SU-DHL-6 (cell line): ENCODE data around the gene AMELX.

Experiments used
- H2AFZ ChIP-seq: fragments of 200-600 bp; sonication (generic); 2 replicates; pipeline ENCODE4 v1.6.1; 2014; ENCODE audit warnings: low read depth, mild to moderate bottlenecking, moderate library complexity, mixed read lengths, antibody characterized with exemption, low read length; ENCODE audit not compliant: severe bottlenecking
- H3F3A ChIP-seq: fragments of 200-600 bp; shearing (Covaris generic); 2 replicates; pipeline ENCODE4 v1.6.0; 2016; ENCODE audit warnings: antibody characterized with exemption, mild to moderate bottlenecking; ENCODE audit not compliant: insufficient read depth
- H3K27ac ChIP-seq: fragments of 200-600 bp; sonication (generic); 2 replicates; pipeline ENCODE4 v1.5.1; 2016; ENCODE audit warnings: low read depth, mild to moderate bottlenecking, low read length, moderate library complexity, mixed read lengths
- H3K27me3 ChIP-seq: fragments of 200-600 bp; sonication (generic), shearing (Covaris generic); 2 replicates; pipeline ENCODE4 v1.6.0; 2014; ENCODE audit warnings: mild to moderate bottlenecking, low read length
- H3K36me3 ChIP-seq: fragments of 200-600 bp; sonication (generic); 2 replicates; pipeline ENCODE4 v1.6.1; 2014; ENCODE audit warnings: mild to moderate bottlenecking, low read length, mixed read lengths
- H3K4me2 ChIP-seq: fragments of 300-600, 200-600 bp; shearing (Covaris generic), sonication (generic); 2 replicates; pipeline ENCODE4 v1.6.0; 2014; ENCODE audit warnings: low read length, low read depth, mild to moderate bottlenecking; ENCODE audit not compliant: poor library complexity, severe bottlenecking
- H3K4me3 ChIP-seq: fragments of 200-600 bp; sonication (generic); 2 replicates; pipeline ENCODE4 v1.5.1; 2014; ENCODE audit warnings: antibody characterized with exemption, low read length, mild to moderate bottlenecking, mixed read lengths; ENCODE audit not compliant: insufficient read depth, poor library complexity, severe bottlenecking
- H3K79me2 ChIP-seq: fragments of 200-600 bp; sonication (generic); 2 replicates; pipeline ENCODE4 v1.6.1; 2014; ENCODE audit warnings: mild to moderate bottlenecking, low read length, moderate library complexity; ENCODE audit not compliant: insufficient read depth
- H3K9ac ChIP-seq: fragments of 200-600 bp; sonication (generic); 2 replicates; pipeline ENCODE4 v1.7.0; 2014; ENCODE audit warnings: mild to moderate bottlenecking, low read length
- H3K9me2 ChIP-seq: fragments of 200-600 bp; sonication (generic); replicated peaks from 2 replicates; pipeline ENCODE4 v1.6.1; 2014; ENCODE audit warnings: low read length; ENCODE audit not compliant: insufficient read depth
- H3K9me3 ChIP-seq: fragments of 200-600 bp; sonication (generic); 2 replicates; pipeline ENCODE4 v1.6.1; 2014; ENCODE audit warnings: low read length, mixed read lengths; ENCODE audit not compliant: insufficient read depth
- H4K20me1 ChIP-seq: fragments of 200-600 bp; sonication (generic); 2 replicates; pipeline ENCODE4 v1.6.1; 2014; ENCODE audit warnings: low read depth, mild to moderate bottlenecking, antibody characterized with exemption, low read length, moderate library complexity, mixed read lengths
- EZH2phosphoT487 ChIP-seq: fragments of 200-600 bp; sonication (generic), shearing (Covaris generic); conservative IDR thresholded peaks from 2 replicates; pipeline ENCODE4 v1.6.1; 2018; ENCODE audit warnings: mild to moderate bottlenecking, antibody characterized with exemption, low read length, moderate library complexity, mixed read lengths
- TF ChIP-seq, protein P1 (sequence below): fragments of 200-600 bp; sonication (generic); IDR thresholded peaks from one replicate; pipeline ENCODE4 v1.5.1; 2017; ENCODE audit warnings: antibody characterized with exemption, mild to moderate bottlenecking, low read length, moderate library complexity; ENCODE audit not compliant: insufficient read depth, poor library complexity, severe bottlenecking

The AMELX gene

DNA sequence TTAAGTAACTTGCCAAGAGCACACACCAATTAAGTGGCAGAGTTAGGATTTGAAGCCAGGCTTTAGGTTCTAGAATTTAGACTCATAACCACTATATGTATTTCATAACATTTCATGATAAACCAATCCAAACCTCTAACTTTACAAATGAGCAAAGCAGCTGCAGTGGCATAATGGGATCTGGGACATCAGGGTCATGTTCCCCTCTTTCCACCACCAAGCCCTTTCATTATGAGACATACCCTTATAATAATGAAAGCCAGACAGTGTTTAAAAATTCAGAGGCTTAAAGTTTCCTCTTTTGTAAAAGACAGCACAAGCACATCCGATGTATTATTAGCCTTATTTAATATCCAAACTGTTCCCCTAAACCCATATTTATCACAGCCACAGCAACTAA, 28.3 kb upstream of the AMELX start:
- no peaks in the 10 kb centered on the region for H3F3A ChIP-seq
- no peak for TF ChIP-seq EZH2phosphoT487
- TF ChIP-seq, protein P1, sequence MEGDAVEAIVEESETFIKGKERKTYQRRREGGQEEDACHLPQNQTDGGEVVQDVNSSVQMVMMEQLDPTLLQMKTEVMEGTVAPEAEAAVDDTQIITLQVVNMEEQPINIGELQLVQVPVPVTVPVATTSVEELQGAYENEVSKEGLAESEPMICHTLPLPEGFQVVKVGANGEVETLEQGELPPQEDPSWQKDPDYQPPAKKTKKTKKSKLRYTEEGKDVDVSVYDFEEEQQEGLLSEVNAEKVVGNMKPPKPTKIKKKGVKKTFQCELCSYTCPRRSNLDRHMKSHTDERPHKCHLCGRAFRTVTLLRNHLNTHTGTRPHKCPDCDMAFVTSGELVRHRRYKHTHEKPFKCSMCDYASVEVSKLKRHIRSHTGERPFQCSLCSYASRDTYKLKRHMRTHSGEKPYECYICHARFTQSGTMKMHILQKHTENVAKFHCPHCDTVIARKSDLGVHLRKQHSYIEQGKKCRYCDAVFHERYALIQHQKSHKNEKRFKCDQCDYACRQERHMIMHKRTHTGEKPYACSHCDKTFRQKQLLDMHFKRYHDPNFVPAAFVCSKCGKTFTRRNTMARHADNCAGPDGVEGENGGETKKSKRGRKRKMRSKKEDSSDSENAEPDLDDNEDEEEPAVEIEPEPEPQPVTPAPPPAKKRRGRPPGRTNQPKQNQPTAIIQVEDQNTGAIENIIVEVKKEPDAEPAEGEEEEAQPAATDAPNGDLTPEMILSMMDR, result no peak
- no peak overlapping the region for H3K4me3 ChIP-seq
- no peak overlapping the region for H3K27ac ChIP-seq
- H3K4me2 ChIP-seq, result no peak overlapping the region
- no peak overlapping the region for H3K9ac ChIP-seq
- no peaks in the 10 kb centered on the region for H3K27me3 ChIP-seq
- no peaks in the 10 kb centered on the region for H3K9me2 ChIP-seq
- H3K36me3 ChIP-seq, result no peaks in the 10 kb centered on the region
- no peaks in the 10 kb centered on the region for H3K9me3 ChIP-seq
- no peak overlapping the region for H2AFZ ChIP-seq
- no peaks in the 10 kb centered on the region for H4K20me1 ChIP-seq
- H3K79me2 ChIP-seq, result no peaks in the 10 kb centered on the region

DNA sequence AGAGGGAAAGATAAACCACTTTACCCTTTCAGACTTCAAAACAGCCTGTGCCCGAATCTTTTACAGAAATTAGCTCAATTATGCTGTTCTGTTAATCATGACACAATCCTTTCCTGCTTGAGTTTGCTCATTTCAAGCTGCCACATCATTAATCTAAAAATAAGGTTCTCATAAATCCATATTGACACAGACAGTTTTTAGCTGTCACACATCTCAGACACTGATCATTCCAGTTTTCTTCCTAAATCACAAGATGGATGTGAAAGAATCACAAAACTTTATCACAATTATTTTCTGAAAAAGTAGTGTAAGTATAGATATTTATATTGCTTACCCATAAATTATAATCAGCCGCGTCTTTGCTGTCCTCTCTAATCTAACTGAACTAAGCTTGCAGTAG, 27.9 kb upstream of the AMELX start:
- Histone ChIP-seq H3K9me3 (no peaks in the 10 kb centered on the region), H3K9me2 (no peaks in the 10 kb centered on the region), H3K27me3 (no peaks in the 10 kb centered on the region), H4K20me1 (no peaks in the 10 kb centered on the region), H3F3A (no peaks in the 10 kb centered on the region), H3K79me2 (no peaks in the 10 kb centered on the region), H3K9ac (no peak overlapping the region), H3K27ac (no peak overlapping the region), H3K4me2 (no peak overlapping the region), H2AFZ (no peak overlapping the region), H3K36me3 (no peaks in the 10 kb centered on the region), H3K4me3 (no peak overlapping the region)
- no peak for TF ChIP-seq EZH2phosphoT487

DNA sequence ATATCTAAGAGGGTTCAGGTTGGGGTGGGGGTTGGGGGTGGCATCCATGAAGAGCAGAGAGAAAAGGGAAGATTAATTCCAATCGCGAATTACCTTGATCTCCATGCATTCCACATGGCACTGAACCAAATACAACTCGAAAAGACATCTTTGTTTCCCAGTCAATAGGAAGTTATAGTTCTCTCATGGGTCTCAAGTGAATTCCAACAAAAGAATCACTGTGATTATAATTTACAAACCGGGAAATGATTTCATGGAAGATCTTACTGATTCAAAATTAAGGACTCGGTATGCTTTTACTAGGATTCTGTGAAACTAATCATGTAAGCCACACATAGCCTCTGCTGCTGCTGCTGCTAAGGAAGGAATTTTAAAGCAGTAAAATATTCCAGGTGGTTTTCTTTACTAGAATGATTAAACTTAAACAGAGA, 26.6 kb upstream of the AMELX start:
- no peak for TF ChIP-seq EZH2phosphoT487
- TF ChIP-seq, protein P1, result no peak
- Histone ChIP-seq H3K27ac (no peak overlapping the region), H3K9ac (no peak overlapping the region), H3K79me2 (no peaks in the 10 kb centered on the region), H4K20me1 (no peaks in the 10 kb centered on the region), H3K4me2 (no peak overlapping the region), H3K4me3 (no peak overlapping the region), H2AFZ (no peak overlapping the region), H3F3A (no peaks in the 10 kb centered on the region), H3K9me2 (no peaks in the 10 kb centered on the region), H3K36me3 (no peaks in the 10 kb centered on the region), H3K9me3 (no peaks in the 10 kb centered on the region), H3K27me3 (no peaks in the 10 kb centered on the region)

DNA sequence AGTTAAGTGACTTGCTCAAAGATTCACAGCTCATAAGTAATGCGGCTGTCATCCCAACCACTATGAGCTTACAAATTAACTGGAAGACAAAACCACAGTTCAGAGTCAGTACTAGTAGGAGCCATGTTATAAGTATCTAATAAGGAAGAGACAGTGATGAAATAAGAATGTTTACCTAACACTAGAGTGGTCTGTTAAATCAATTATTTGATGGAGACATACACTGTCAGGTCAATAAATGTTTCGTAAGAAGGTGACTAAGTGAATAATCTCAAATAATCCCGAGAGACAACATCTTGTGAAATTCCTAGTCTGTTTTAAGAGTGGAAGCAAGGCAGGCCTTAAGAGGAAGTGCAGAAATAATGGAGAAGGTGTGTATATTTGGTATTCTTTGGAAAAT, 25.8 kb upstream of the AMELX start:
- Histone ChIP-seq H3K27me3 (no peaks in the 10 kb centered on the region), H3K36me3 (no peaks in the 10 kb centered on the region), H3K9me3 (no peaks in the 10 kb centered on the region), H3K9me2 (no peaks in the 10 kb centered on the region), H2AFZ (no peak overlapping the region), H3K79me2 (no peaks in the 10 kb centered on the region), H3K4me2 (no peak overlapping the region), H4K20me1 (no peaks in the 10 kb centered on the region), H3K9ac (no peak overlapping the region), H3K4me3 (no peak overlapping the region), H3K27ac (no peak overlapping the region), H3F3A (no peaks in the 10 kb centered on the region)
- TF ChIP-seq, protein P1, result no peak
- no peak for TF ChIP-seq EZH2phosphoT487
